ENCODE results near the gene TCN2. TPM values are rescaled to one million over a fixed set of nuclear protein-coding genes. Genes with fewer than 3 reads are reported as not detected.

Gene TCN2
- total RNA-seq, 1 donor from 2014 or later: 14.5 TPM

DNA sequence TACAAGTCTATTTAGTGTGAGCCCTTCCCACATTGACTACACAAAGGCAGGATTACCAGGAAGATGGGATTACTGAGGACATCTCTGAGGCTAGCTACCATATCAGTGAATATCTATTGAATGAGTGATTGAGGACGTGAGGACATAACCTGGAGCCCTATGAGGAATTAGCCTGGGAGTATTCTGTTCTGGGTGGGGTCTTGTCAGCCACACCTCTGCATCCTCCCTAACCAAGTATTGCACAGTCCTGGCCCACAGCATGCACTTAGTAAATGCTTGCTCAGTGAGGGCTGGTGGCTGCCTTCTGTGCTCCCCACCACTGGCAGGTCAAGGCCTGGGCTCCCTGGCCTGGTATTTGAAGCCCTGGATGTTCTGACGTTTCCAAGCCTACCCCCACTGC lies 45.9 kb downstream of the TCN2 start:
- Mint-ChIP-seq H3K4me3 (no peak overlapping the region), H3K4me1 (ENCODE audit: unreplicated experiment) (peaks cover 5% of the 10 kb centered on the region), H3K27me3 (no peaks in the 10 kb centered on the region), H3K27ac (peak overlapping the region; percentile 70), H3K9me3 (peaks cover 5% of the 10 kb centered on the region), H3K36me3 (no peaks in the 10 kb centered on the region)
- TF ChIP-seq, protein P1, sequence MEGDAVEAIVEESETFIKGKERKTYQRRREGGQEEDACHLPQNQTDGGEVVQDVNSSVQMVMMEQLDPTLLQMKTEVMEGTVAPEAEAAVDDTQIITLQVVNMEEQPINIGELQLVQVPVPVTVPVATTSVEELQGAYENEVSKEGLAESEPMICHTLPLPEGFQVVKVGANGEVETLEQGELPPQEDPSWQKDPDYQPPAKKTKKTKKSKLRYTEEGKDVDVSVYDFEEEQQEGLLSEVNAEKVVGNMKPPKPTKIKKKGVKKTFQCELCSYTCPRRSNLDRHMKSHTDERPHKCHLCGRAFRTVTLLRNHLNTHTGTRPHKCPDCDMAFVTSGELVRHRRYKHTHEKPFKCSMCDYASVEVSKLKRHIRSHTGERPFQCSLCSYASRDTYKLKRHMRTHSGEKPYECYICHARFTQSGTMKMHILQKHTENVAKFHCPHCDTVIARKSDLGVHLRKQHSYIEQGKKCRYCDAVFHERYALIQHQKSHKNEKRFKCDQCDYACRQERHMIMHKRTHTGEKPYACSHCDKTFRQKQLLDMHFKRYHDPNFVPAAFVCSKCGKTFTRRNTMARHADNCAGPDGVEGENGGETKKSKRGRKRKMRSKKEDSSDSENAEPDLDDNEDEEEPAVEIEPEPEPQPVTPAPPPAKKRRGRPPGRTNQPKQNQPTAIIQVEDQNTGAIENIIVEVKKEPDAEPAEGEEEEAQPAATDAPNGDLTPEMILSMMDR (conservative IDR thresholded peaks at IDR 0.05): no peak
- DNase-seq (ENCODE audit: extremely low spot score, unreplicated experiment): no peak

DNA sequence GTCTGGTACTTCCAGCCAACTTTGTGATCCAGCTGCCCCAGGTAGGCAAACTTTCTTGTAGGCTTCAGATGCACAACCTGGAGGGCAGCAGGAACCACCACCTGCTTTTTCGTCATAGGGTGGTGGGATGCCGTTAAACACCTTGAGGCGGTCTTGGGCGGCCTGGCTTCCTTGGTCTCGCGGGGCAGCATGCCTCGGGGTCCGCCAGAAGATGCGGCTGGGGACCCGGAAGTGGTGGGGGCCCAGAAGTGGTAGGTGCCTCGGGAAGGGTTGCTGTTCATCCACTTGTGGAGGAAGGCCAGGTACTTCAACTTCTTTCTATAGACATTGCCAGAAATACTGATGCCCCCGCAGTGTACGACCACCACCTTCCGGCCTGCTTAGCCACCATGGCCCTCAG lies 47.4 kb downstream of the TCN2 start:
- H3K27ac Mint-ChIP-seq: no peak overlapping the region
- H3K4me3 Mint-ChIP-seq: no peak overlapping the region
- TF ChIP-seq, protein P1 (conservative IDR thresholded peaks at IDR 0.05): no peak
- peaks cover 5% of the 10 kb centered on the region for H3K4me1 Mint-ChIP-seq (ENCODE audit: unreplicated experiment)
- H3K27me3 Mint-ChIP-seq: no peaks in the 10 kb centered on the region
- H3K36me3 Mint-ChIP-seq: no peaks in the 10 kb centered on the region
- peaks cover 5% of the 10 kb centered on the region for H3K9me3 Mint-ChIP-seq
- DNase-seq (ENCODE audit: extremely low spot score, unreplicated experiment): no peak

DNA sequence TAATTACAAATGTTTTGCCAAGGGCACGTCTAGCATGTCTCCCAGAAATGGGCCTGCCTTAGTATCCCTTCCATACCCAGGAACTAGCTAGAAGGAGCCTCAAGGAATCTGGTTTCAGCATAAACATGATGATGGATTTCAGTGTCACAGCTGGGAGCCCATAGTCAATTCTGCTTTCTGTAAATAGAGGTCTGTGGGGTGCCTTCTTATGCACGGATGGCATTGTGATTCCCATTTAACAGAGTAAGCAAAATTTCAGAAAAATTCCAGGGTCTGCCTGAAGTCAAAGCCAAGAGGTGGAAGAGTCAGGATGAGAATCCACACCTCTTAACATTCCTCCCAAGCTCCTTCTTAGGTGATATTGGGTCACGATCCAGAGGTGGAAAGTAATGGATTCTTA lies 48.6 kb downstream of the TCN2 start:
- Mint-ChIP-seq H3K9me3 (peaks cover 5% of the 10 kb centered on the region), H3K4me1 (ENCODE audit: unreplicated experiment) (peaks cover 5% of the 10 kb centered on the region), H3K4me3 (no peak overlapping the region), H3K27ac (no peak overlapping the region), H3K36me3 (no peaks in the 10 kb centered on the region), H3K27me3 (no peaks in the 10 kb centered on the region)
- no peak for DNase-seq (ENCODE audit: extremely low spot score, unreplicated experiment)
- TF ChIP-seq, protein P1 (conservative IDR thresholded peaks at IDR 0.05): no peak

DNA sequence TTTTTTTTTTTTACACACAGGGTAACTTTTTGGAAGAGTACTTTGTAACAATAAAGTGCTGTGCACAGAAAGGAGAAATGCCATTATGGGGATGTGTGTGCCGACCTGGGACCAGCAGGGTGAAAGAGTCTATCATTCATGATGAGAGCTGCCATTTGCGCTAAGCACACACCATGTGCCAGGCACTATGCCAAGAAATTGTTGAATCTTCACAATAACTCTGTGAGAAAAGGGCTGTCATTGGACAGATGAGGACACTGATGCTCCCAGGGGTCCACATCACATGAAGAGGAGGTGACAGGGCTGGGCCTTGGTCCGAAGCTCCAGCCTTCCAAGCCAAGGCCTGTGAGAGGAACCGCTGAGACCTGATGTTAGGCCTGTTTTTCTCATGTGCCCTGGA lies 55.1 kb downstream of the TCN2 start:
- no peaks in the 10 kb centered on the region for H3K9me3 Mint-ChIP-seq
- TF ChIP-seq, protein P1 (conservative IDR thresholded peaks at IDR 0.05): no peak
- no peak overlapping the region for H3K27ac Mint-ChIP-seq
- H3K4me3 Mint-ChIP-seq: no peak overlapping the region
- peaks cover 7% of the 10 kb centered on the region for H3K36me3 Mint-ChIP-seq
- no peak for DNase-seq (ENCODE audit: extremely low spot score, unreplicated experiment)
- peaks cover 6% of the 10 kb centered on the region for H3K4me1 Mint-ChIP-seq (ENCODE audit: unreplicated experiment)
- H3K27me3 Mint-ChIP-seq: no peaks in the 10 kb centered on the region

DNA sequence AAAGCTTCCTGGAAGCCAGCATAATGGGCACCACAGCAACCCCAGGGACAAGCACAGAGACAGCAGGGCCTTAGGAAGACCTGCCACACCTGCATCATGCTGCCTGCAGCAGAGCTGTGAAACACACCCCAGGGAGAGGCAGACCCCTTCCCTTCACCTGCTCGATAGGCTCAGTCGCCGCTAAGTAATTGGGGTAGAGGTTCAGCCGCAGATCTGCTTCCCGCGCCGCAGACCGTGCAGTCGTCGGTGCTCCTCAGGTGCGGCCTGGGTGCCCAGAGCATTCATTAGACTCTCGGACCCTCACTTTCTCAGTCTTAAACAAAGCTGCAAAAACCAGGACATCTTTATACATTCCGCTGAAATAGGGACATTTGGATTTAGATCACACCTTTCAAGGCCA lies 57.8 kb downstream of the TCN2 start:
- H3K27me3 Mint-ChIP-seq: peaks cover 4% of the 10 kb centered on the region
- H3K4me3 Mint-ChIP-seq: no peak overlapping the region
- TF ChIP-seq, protein P1 (conservative IDR thresholded peaks at IDR 0.05): no peak
- peaks cover 7% of the 10 kb centered on the region for H3K36me3 Mint-ChIP-seq
- no peak overlapping the region for H3K27ac Mint-ChIP-seq
- no peaks in the 10 kb centered on the region for H3K9me3 Mint-ChIP-seq
- DNase-seq (ENCODE audit: extremely low spot score, unreplicated experiment): no peak
- H3K4me1 Mint-ChIP-seq (ENCODE audit: unreplicated experiment): peaks cover 8% of the 10 kb centered on the region

DNA sequence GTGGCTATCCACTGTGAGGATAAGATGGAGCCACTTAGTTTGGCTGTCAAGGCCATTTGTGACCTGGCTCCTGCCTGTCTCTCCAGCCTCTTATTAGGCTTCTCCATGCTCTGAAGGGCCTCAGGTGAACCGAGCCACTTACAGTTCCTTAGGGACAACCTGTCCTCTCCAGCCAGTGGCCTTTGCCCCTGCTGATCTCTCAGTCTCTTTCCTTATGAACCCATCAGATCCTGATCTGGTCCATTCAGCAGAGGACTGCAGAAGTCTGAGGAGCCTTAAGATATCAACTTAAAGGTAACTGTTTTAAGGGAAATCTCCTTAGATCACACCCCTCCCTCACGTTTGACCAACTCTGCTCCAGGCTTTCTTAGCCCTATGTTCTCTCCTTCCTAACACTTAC lies 58.3 kb downstream of the TCN2 start:
- TF ChIP-seq, protein P1 (conservative IDR thresholded peaks at IDR 0.05): no peak
- Mint-ChIP-seq H3K27ac (no peak overlapping the region), H3K4me3 (no peak overlapping the region), H3K9me3 (no peaks in the 10 kb centered on the region), H3K4me1 (ENCODE audit: unreplicated experiment) (peaks cover 8% of the 10 kb centered on the region), H3K36me3 (peaks cover 7% of the 10 kb centered on the region), H3K27me3 (peaks cover 6% of the 10 kb centered on the region)
- DNase-seq (ENCODE audit: extremely low spot score, unreplicated experiment): no peak
